ENCODE measurements around the gene GRAMD2B. TPM values are rescaled to one million over a fixed set of nuclear protein-coding genes. Genes with fewer than 3 reads are reported as not detected.

The GRAMD2B gene
- polyA plus RNA-seq, 1 experiment = 11.9 TPM

DNA sequence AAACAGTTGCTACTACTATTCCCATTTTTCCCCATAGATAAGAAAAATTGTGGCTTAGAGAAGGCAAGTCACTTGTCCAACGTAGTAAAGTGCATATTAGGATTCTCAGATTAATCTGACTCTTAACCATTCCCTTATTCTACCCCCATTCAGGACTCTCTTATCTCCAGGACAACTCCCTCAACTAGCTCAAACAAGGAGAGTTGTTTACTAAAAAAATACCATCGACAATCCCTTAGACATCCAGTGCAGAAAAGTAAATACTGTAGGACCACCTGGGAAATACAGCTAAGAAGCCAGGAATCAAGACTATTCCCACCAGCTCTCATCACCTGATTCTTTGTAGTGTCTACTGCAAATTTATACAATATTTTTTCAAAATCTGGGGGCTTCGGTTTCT is 9.4 kb upstream of the GRAMD2B start:
- ChIA-PET POLR2A (interaction anchor here (1.2 kb wide), 1 partner anchor 9 kb away, joined by 3 read pairs; the partner anchor contains the start of gene GRAMD2B), CTCF (no interaction called here)
- Histone ChIP-seq H3K27me3 (ENCODE audit: control insufficient read depth, insufficient read depth, low read length) (no peaks in the 10 kb centered on the region), H3K27ac (ENCODE audit: low read depth, low read length) (no peak overlapping the region), H3K9me3 (ENCODE audit: control insufficient read depth, insufficient read depth, low read length) (no peaks in the 10 kb centered on the region), H3K4me3 (ENCODE audit: low read depth, low read length) (no peak overlapping the region)
- DNase-seq (ENCODE audit: low read depth, low spot score) = no peak
- TF ChIP-seq, protein P1, sequence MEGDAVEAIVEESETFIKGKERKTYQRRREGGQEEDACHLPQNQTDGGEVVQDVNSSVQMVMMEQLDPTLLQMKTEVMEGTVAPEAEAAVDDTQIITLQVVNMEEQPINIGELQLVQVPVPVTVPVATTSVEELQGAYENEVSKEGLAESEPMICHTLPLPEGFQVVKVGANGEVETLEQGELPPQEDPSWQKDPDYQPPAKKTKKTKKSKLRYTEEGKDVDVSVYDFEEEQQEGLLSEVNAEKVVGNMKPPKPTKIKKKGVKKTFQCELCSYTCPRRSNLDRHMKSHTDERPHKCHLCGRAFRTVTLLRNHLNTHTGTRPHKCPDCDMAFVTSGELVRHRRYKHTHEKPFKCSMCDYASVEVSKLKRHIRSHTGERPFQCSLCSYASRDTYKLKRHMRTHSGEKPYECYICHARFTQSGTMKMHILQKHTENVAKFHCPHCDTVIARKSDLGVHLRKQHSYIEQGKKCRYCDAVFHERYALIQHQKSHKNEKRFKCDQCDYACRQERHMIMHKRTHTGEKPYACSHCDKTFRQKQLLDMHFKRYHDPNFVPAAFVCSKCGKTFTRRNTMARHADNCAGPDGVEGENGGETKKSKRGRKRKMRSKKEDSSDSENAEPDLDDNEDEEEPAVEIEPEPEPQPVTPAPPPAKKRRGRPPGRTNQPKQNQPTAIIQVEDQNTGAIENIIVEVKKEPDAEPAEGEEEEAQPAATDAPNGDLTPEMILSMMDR (IDR thresholded peaks at IDR 0.05; ENCODE audit: low read depth, low read length) = no peak

DNA sequence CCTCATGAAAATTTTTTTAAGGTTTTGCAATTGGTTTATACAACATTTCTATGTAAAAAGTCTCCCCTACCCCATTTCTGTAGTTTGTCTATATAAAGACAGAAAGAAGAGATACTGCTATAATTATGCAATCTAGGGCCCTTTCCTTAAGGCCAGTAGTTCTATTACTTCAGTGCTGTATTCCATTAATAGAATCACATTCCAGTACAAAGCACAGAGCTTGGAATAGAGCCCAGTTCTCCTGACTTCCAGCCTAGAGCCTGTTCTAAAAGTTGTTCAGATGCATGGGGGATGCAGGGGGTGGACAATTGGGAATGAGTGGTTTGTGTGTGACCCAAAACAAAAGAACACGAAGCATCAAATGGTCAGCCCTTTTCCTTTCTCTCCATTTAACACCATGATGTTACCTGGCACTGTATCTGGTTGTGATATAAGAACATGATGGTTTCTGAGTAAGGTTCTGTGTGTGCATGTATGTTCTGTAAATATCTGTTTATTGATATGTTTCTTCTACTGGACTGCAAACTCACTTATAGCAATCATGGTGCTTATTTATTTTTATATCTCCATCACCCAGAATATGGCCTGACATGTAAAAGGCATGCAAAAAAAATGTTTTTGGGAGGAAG is 8.2 kb upstream of the GRAMD2B start:
- Histone ChIP-seq H3K9me3 (ENCODE audit: control insufficient read depth, insufficient read depth, low read length) (no peaks in the 10 kb centered on the region), H3K27me3 (ENCODE audit: control insufficient read depth, insufficient read depth, low read length) (no peaks in the 10 kb centered on the region), H3K4me3 (ENCODE audit: low read depth, low read length) (no peak overlapping the region), H3K27ac (ENCODE audit: low read depth, low read length) (no peak overlapping the region)
- ChIA-PET POLR2A (interaction anchor here (1.2 kb wide), 1 partner anchor 8 kb away, joined by 3 read pairs; the partner anchor contains the start of gene GRAMD2B), CTCF (interaction anchor here (1.1 kb wide), 1 partner anchor 61 kb away, joined by 3 read pairs; no protein-coding TSS in a partner anchor)
- DNase-seq (ENCODE audit: low read depth, low spot score) = peak; percentile 32
- TF ChIP-seq, protein P1 (IDR thresholded peaks at IDR 0.05; ENCODE audit: low read depth, low read length) = no peak

DNA sequence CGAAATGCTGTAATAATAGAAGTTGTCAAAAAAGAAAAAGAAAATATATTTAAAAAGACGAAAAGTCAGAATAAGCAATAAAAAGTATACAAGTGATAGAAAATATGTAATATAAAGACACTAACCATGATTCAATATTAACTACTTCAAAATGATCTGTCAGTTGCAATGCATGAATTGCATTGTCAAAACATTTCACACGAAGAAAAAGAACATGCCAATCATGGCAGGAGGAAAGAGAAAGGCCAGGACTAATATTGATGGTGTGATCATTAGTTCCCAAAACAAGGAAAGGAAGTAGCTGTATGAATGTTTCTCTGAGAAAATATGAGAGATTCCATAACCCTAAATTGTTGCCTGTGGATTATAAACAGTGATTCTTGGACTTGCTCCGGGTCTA is 7.4 kb upstream of the GRAMD2B start:
- no peak for DNase-seq (ENCODE audit: low read depth, low spot score)
- TF ChIP-seq, protein P1 (IDR thresholded peaks at IDR 0.05; ENCODE audit: low read depth, low read length) = no peak
- no peaks in the 10 kb centered on the region for H3K9me3 ChIP-seq (ENCODE audit: control insufficient read depth, insufficient read depth, low read length)
- no peak overlapping the region for H3K4me3 ChIP-seq (ENCODE audit: low read depth, low read length)
- ChIA-PET POLR2A (no interaction called here), CTCF (no interaction called here)
- H3K27ac ChIP-seq (ENCODE audit: low read depth, low read length) = no peak overlapping the region
- no peaks in the 10 kb centered on the region for H3K27me3 ChIP-seq (ENCODE audit: control insufficient read depth, insufficient read depth, low read length)

DNA sequence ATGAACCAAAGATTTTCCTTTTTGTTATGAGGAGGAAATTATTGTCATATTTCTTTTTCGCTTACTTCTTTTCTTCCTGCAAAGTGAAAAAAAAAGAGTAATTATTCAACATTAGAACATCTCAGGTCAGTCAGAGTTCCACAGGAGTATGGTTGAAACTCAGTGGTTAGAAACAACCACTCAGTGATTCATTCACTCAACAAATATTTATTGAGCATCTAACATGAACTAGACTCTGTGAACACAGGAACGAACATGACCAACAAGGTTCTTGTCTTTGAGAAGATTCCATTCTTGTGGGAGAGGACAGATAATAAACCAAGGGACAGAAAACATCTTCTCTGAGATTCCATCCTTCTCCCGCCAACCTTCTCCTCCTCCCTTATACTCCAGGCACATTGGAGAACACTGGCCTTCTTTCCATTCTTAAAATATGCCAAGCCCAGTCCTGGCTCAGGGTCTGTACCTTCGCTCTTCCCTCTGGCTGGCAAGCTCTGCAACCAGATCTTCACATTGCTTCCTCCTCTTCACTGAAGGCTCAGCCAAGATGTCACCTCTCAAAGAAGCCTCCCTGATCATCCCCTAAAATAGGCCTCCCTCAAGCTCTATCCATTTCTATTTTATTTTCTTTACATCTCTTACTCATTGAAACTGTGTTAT is 6.8 kb upstream of the GRAMD2B start:
- no peak overlapping the region for H3K4me3 ChIP-seq (ENCODE audit: low read depth, low read length)
- ChIA-PET CTCF (interaction anchor here (1.1 kb wide), 1 partner anchor 62 kb away, joined by 3 read pairs; no protein-coding TSS in a partner anchor), POLR2A (no interaction called here)
- no peaks in the 10 kb centered on the region for H3K27me3 ChIP-seq (ENCODE audit: control insufficient read depth, insufficient read depth, low read length)
- no peak overlapping the region for H3K27ac ChIP-seq (ENCODE audit: low read depth, low read length)
- TF ChIP-seq, protein P1 (IDR thresholded peaks at IDR 0.05; ENCODE audit: low read depth, low read length) = no peak
- DNase-seq (ENCODE audit: low read depth, low spot score) = no peak
- no peaks in the 10 kb centered on the region for H3K9me3 ChIP-seq (ENCODE audit: control insufficient read depth, insufficient read depth, low read length)

DNA sequence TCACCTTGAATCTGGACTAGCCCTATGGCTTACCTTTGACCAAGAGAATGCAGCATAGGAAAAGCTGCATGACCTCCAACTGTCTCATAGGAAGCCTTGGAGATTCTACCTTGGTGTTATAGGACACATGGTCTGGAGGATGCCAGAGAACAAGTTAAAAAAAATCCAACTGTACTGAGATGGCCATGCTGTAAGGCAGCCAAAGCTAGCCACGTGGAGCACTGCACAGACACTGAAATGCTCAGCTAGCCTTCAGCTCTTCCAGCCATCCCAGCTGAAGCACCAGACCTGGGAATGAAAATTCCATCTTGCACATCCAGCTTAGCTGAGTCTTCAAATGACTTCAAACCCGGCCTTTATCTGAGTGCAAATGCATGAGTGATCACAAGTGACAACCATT is 6.0 kb upstream of the GRAMD2B start:
- DNase-seq (ENCODE audit: low read depth, low spot score) = no peak
- TF ChIP-seq, protein P1 (IDR thresholded peaks at IDR 0.05; ENCODE audit: low read depth, low read length) = no peak
- ChIA-PET POLR2A (no interaction called here), CTCF (interaction anchor here (1.1 kb wide), 1 partner anchor 63 kb away, joined by 3 read pairs; no protein-coding TSS in a partner anchor)
- no peak overlapping the region for H3K4me3 ChIP-seq (ENCODE audit: low read depth, low read length)
- no peak overlapping the region for H3K27ac ChIP-seq (ENCODE audit: low read depth, low read length)
- no peaks in the 10 kb centered on the region for H3K9me3 ChIP-seq (ENCODE audit: control insufficient read depth, insufficient read depth, low read length)
- no peaks in the 10 kb centered on the region for H3K27me3 ChIP-seq (ENCODE audit: control insufficient read depth, insufficient read depth, low read length)
